GM12875 (cell line): ENCODE results near the gene DTX3.
A peak's percentile ranks its signal among the peaks of the same experiment; 100 is the strongest.

Experiments used
- H3K4me3 ChIP-seq: one replicate; pipeline ENCODE4 v1.5.1; 2011; ENCODE audit warnings: low read depth, low read length, control low read depth
- TF ChIP-seq, protein P1 (sequence below): IDR thresholded peaks from 2 replicates; pipeline ENCODE4 v1.5.1; 2011; ENCODE audit warnings: low read depth, mild to moderate bottlenecking, control low read depth, inconsistent platforms, low read length, moderate library complexity, borderline replicate concordance; ENCODE audit not compliant: insufficient read depth

DTX3 gene

DNA sequence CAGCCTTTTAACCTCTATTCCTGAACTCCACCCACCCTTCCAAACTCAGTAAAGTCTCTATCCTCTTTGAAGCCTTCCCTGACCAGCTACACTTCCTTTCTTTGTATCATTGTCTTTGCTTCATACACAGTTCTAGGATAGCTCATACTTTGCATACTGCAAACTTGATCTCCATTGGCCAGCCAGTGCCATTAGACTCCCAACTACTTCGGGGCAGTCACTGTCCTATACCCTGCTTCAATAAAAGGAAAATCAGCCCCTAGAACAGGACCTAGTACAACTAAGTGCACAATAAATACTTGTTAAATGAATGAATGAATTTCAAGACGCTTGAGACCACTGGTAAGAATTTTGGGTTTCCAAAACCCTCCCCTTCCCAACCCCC, 14.2 kb upstream of the DTX3 start:
- TF ChIP-seq, protein P1, sequence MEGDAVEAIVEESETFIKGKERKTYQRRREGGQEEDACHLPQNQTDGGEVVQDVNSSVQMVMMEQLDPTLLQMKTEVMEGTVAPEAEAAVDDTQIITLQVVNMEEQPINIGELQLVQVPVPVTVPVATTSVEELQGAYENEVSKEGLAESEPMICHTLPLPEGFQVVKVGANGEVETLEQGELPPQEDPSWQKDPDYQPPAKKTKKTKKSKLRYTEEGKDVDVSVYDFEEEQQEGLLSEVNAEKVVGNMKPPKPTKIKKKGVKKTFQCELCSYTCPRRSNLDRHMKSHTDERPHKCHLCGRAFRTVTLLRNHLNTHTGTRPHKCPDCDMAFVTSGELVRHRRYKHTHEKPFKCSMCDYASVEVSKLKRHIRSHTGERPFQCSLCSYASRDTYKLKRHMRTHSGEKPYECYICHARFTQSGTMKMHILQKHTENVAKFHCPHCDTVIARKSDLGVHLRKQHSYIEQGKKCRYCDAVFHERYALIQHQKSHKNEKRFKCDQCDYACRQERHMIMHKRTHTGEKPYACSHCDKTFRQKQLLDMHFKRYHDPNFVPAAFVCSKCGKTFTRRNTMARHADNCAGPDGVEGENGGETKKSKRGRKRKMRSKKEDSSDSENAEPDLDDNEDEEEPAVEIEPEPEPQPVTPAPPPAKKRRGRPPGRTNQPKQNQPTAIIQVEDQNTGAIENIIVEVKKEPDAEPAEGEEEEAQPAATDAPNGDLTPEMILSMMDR = no peak
- H3K4me3 ChIP-seq = peak overlapping the region; percentile 92

DNA sequence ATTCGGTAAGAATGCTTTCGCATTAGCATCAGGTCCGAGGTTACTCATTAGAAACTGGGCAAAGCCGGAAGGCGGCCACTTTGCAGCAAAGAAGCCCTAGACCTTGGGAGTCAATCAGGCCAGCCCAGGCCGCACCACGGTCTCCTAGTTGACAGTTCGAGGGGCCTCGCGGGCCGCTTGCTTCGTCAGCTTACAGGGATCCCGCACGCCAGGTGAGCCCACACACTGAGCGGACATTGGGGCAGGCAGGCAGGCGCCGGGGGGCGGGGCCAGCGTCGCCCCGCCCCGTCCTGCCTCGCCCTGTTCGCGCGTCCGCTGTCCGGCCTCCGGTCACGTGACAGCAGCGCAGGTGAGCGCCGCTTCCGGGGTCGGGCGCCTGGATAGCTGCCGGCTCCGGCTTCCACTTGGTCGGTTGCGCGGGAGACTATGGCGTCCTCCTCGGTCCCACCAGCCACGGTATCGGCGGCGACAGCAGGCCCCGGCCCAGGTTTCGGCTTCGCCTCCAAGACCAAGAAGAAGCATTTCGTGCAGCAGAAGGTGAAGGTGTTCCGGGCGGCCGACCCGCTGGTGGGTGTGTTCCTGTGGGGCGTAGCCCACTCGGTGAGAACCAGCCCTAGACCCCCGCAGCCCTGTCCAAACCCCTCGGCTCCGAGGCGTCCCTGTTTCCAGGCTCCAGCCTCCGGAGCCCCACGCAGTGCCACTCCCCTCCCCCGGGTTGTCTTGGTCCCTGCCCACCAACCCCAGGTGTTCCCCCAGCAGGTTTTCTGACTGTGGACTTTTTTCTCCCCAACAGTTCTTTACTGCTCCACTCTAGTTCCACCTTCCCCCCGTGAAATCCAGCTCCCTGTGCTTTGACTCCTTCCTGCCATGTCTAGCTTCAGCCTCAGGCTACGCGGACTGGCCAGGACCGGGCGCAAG, 13.5 kb upstream of the DTX3 start, which contains the start of gene PIP4K2C:
PIP4K2C (plus strand) TSS at position 329 of the 918 bp plus-strand sequence; CDS start at position 427, 98 bp downstream.
- TF ChIP-seq, protein P1 = no peak
- peak within 1 kb of the TSS; percentile 92 for H3K4me3 ChIP-seq

DNA sequence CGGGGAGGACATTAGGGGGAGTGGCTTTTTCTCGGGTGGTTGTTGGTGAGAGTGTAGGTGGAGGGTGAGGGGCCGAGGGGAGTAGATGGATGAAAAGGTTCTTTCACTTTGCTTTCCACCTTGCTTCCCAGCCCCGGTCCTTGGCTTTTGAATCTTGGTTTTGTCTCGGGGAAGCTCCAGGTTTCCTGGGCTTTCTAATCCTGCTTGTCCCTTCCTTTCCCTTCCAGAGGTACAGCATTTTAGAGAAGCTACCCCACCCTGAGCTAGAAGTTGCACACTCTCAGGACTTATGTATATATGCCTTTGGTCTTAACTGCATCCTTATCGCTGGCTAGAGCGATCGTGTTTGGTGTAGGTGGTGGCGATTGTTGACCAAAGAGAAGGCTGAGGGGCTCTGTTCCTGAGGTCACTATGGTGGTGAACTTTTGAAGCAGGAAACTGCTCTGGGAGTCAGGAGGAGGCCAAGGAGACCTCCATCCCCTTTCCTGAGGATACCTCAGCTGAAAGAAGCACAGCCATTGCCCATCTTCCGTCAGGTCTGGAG, 12.8 kb upstream of the DTX3 start:
- TF ChIP-seq, protein P1 = no peak

DNA sequence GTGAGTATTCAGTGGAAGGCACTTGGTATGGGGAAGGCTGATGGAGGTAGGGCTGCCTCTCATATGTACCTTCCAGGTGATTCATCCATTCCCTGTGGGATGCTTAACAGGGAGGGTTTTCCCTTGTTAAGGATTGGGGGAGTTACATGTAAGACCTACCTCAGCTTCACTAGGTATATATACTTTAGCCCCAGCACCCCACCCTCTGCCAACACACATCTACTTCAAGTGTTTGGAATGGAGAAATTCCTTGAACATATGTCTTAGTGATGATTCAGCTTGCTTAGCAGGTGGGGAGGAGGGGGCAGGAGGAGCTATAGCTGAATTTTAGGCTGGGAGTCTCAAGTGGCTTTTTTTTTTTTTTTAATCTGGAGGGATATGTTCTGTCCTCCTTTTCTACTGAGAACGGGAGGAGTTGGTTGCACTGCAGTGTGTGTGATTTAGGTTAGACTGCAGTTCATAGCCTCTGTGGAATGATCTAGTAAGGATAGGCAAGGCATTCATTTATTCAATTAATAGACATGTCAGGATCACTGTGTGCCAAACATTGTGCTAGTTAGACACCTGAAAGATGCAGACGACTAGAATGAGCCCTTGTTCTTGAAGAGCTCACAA, 12.0 kb upstream of the DTX3 start:
- H3K4me3 ChIP-seq = no peak overlapping the region
- TF ChIP-seq, protein P1 = no peak

More for the DNA sequence above, 12.8 kb upstream of the DTX3 start:
- peak overlapping the region; percentile 92 for H3K4me3 ChIP-seq

DNA sequence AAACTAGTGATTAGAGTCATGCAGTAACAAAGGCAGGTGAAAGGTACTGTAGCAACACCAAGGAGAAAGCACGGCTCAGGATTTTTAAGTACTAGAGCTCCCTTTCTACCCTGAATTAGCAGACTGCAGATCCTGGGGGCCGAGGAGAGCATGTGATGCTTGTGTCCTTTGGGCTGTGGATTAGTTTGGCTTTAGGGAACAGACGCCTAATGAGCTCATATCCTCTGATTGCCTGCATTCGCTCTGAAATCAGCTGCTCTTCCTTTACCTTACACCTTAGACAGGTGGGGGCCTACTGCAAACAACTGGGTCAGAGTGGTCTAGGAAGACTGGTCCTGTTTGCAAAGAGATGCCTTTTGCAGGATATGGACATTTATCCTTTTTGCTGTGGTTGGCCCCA, 11.4 kb upstream of the DTX3 start:
- H3K4me3 ChIP-seq = no peak overlapping the region

DNA sequence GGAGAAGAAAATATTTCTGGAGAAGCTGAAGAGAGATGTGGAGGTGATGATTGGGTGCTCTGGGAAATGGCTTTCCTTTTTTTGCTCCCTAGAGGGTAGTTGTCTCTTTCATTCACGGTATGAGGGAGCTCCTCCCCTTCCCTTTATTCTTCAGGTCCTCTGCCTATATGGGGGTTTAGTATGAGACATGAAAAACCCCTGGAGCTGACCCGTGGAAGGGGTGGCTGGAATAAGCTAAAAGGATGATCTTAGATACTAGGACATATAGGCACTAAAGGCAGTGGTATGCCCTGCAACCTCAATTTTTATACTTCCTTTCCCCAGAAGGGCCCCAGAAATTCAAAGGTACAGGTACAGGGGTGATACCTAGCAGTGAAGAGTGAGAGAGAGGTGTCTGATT, 4.2 kb upstream of the DTX3 start:
- TF ChIP-seq, protein P1 = no peak
- no peak overlapping the region for H3K4me3 ChIP-seq

More for the DNA sequence above, 11.4 kb upstream of the DTX3 start:
- TF ChIP-seq, protein P1 = no peak
